Endodermal cell (in vitro differentiated cells): ENCODE data around the gene MUC6. TPM values are rescaled to one million over a fixed set of nuclear protein-coding genes. Genes with fewer than 3 reads are reported as not detected.

ENCODE experiments used
- DNase-seq: peaks from one replicate; pipeline ENCODE4 v3.0.0-alpha.2; 2017
- H3K27ac ChIP-seq: 2 replicates; pipeline ENCODE4 v1.5.1; 2013; ENCODE audit warnings: mild to moderate bottlenecking, low read depth, low read length, moderate library complexity
- H3K27me3 ChIP-seq: 2 replicates; pipeline ENCODE4 v1.6.1; 2013; ENCODE audit warnings: mild to moderate bottlenecking, low read length, moderate library complexity; ENCODE audit not compliant: insufficient read depth, control insufficient read depth, poor library complexity, severe bottlenecking
- H3K36me3 ChIP-seq: 2 replicates; pipeline ENCODE4 v1.7.0; 2013; ENCODE audit warnings: mild to moderate bottlenecking, low read length, moderate library complexity; ENCODE audit not compliant: control insufficient read depth, insufficient read depth
- H3K4me1 ChIP-seq: one replicate; pipeline ENCODE4 v1.7.0; 2013; ENCODE audit warnings: low read length; ENCODE audit not compliant: control insufficient read depth, insufficient read depth
- H3K4me3 ChIP-seq: 2 replicates; pipeline ENCODE4 v1.5.1; 2013; ENCODE audit warnings: mild to moderate bottlenecking, low read length, moderate library complexity
- H3K9ac ChIP-seq: 2 replicates; pipeline ENCODE4 v1.6.1; 2013; ENCODE audit warnings: mild to moderate bottlenecking, low read length, moderate library complexity; ENCODE audit not compliant: poor library complexity, severe bottlenecking; ENCODE audit errors: extremely low read depth
- H3K9me3 ChIP-seq: 2 replicates; pipeline ENCODE4 v1.6.1; 2013; ENCODE audit warnings: mild to moderate bottlenecking, low read length, moderate library complexity; ENCODE audit not compliant: control insufficient read depth
- H3K27ac Mint-ChIP-seq: 2 replicates; pipeline ENCODE4 v1.8.0; 2020; ENCODE audit warnings: mixed read lengths
- H3K27me3 Mint-ChIP-seq: 2 replicates; pipeline ENCODE4 v1.8.0; 2021; ENCODE audit warnings: mild to moderate bottlenecking, mixed read lengths; ENCODE audit not compliant: insufficient read depth
- H3K36me3 Mint-ChIP-seq: 2 replicates; pipeline ENCODE4 v1.8.0; 2020; ENCODE audit warnings: low read depth, mixed read lengths
- H3K4me1 Mint-ChIP-seq: 2 replicates; pipeline ENCODE4 v1.8.0; 2020; ENCODE audit warnings: mixed read lengths
- H3K4me3 Mint-ChIP-seq: 2 replicates; pipeline ENCODE4 v1.8.0; 2020; ENCODE audit warnings: mild to moderate bottlenecking, moderate library complexity, mixed read lengths
- H3K9me3 Mint-ChIP-seq: 2 replicates; pipeline ENCODE4 v1.8.0; 2020; ENCODE audit warnings: mild to moderate bottlenecking, mixed read lengths
- WGBS, 2 experiments: methylation state at CpG; one replicate each; pipeline versions ENCODE4 v1.1.5 to v1.1.7; 2013; ENCODE audit warnings: missing lambda C conversion rate in 2 of 2, mixed read lengths in 1 of 2; ENCODE audit not compliant: insufficient coverage in 1 of 2, insufficient read length in 1 of 2; 5-methylcytosine and 5-hydroxymethylcytosine counted together
- total RNA-seq, 2 donors: library from RNA; stranded (reverse); fragmentation: NEBNext Ultra II Directional in 1 of 2; extraction: Animal tissue kit (Norgen Biotek cat#: 25700) in 1 of 2; gene quantifications; 2 replicates in 1 of 2; 3 replicates in 1 of 2; pipeline ENCODE4 v1.2.1, GENCODE V29; 2021
- TF ChIP-seq, protein P1 (sequence below): fragments of 200-600 bp; sonication (generic); conservative IDR thresholded peaks from 2 replicates; pipeline ENCODE4 v1.5.0; 2021; ENCODE audit warnings: antibody characterized with exemption, mild to moderate bottlenecking

MUC6 gene
- total RNA-seq, 2 donors from 2014 or later = 0.26 to 0.40 TPM

DNA sequence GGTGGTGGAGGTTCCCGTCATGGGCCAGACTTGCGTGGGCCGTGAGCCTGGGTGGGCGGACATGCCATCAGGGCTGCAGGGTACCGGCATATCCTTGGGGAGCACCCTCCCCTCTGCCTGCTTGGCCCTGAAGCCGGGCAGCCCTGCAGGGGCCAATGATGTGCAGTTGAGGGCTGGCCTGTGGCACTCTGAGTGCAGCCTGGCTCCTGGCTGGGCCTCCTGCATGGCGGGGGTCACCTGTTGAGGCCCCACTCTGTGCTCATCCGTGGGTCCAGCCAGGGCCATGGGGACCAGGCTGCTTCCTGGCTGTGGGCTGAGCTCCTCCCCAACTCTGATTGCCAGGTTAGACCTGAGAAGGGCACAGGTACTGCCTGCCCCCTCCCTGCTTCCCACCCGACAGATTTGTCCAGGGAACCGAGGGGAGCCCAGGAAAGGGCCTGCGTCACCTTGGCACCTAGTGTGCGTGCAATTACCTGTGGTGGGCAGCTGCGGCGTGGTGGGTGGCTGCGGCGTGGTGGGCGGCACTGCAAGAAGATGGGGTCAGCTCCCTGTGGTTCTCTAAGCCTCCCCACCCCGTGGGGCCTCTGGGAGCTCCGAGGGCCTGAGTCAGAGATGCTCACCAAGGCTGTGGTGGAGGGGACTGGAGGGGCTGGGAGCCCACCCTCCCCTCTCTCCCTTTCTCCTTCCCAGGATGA, 16.2 kb downstream of the MUC6 start:
- no peaks in the 10 kb centered on the region for H3K27me3 ChIP-seq
- H3K4me3 ChIP-seq = no peak overlapping the region
- Mint-ChIP-seq H3K4me1 (no peaks in the 10 kb centered on the region), H3K27ac (no peak overlapping the region), H3K4me3 (no peak overlapping the region), H3K36me3 (peaks cover 14% of the 10 kb centered on the region), H3K27me3 (no peaks in the 10 kb centered on the region), H3K9me3 (peaks cover 15% of the 10 kb centered on the region)
- TF ChIP-seq, protein P1, sequence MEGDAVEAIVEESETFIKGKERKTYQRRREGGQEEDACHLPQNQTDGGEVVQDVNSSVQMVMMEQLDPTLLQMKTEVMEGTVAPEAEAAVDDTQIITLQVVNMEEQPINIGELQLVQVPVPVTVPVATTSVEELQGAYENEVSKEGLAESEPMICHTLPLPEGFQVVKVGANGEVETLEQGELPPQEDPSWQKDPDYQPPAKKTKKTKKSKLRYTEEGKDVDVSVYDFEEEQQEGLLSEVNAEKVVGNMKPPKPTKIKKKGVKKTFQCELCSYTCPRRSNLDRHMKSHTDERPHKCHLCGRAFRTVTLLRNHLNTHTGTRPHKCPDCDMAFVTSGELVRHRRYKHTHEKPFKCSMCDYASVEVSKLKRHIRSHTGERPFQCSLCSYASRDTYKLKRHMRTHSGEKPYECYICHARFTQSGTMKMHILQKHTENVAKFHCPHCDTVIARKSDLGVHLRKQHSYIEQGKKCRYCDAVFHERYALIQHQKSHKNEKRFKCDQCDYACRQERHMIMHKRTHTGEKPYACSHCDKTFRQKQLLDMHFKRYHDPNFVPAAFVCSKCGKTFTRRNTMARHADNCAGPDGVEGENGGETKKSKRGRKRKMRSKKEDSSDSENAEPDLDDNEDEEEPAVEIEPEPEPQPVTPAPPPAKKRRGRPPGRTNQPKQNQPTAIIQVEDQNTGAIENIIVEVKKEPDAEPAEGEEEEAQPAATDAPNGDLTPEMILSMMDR = no peak
- H3K9ac ChIP-seq = no peak overlapping the region
- H3K27ac ChIP-seq = no peak overlapping the region
- 89 to 90% methylated on average over 15 to 19 of the region's 19 CpGs for WGBS, 2 experiments
- H3K36me3 ChIP-seq = no peaks in the 10 kb centered on the region
- no peaks in the 10 kb centered on the region for H3K4me1 ChIP-seq
- no peaks in the 10 kb centered on the region for H3K9me3 ChIP-seq
- no peak for DNase-seq

DNA sequence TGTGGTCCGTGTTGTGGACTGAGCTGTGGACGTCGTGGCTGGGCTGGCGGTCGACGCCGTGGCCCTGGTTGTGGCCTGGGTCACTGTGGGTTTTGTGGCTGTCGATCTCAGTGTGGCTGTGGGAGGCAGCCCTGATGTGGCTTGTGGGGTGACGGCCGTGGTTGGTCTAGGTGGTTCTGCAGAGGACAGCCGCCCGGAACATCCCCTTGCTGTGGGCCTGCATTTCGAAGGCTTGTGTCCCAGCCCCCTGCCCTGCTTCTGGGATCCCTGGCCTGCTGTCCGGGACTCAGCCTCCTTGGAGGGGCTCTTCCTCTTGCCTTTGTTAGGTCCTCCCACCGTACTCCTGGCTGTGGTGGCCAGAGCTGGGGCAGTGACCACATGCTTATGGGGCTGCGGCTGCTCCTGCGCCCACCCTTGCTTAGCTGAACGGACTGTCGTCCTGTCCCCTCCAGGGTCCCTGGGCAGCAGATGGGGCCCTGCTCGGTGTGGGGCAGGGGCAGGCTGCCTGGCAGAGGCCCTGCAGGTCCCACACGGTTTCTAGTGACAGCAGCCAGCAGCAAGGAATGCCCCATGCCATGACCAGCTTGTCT, 17.1 kb downstream of the MUC6 start:
- WGBS, 2 experiments = 89 to 98% methylated on average over 8 to 21 of the region's 21 CpGs

DNA sequence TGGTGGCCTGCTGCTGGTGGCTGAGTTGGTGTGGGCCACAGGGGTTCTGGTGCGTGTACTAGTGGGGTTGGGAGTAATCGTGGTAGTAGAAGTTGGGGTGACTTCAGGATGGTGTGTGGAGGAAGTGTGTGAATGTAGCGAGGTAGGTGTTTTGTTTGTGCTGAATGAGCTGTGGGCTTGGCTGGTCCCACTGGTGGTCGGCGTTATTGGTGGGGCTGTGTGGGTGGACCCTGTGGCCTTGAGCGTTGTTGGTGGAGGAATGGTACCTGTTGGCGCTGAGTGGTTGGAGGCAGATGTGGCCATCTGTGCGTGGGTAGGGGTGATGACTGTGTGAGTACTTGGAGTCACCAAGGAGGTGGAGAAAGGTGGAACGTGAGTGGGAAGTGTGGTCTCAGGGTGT, 18.4 kb downstream of the MUC6 start:
- Mint-ChIP-seq H3K36me3 (peaks cover 14% of the 10 kb centered on the region), H3K9me3 (peaks cover 15% of the 10 kb centered on the region), H3K4me3 (no peak overlapping the region), H3K27me3 (no peaks in the 10 kb centered on the region), H3K27ac (no peak overlapping the region), H3K4me1 (no peaks in the 10 kb centered on the region)
- Histone ChIP-seq H3K36me3 (no peaks in the 10 kb centered on the region), H3K9me3 (no peaks in the 10 kb centered on the region), H3K27ac (no peak overlapping the region), H3K27me3 (no peaks in the 10 kb centered on the region), H3K4me3 (no peak overlapping the region), H3K9ac (no peak overlapping the region), H3K4me1 (no peaks in the 10 kb centered on the region)
- no peak for DNase-seq
- 94 to 100% methylated on average over 5 to 9 of the region's 9 CpGs for WGBS, 2 experiments
- TF ChIP-seq, protein P1 = no peak

More for the DNA sequence above, 17.1 kb downstream of the MUC6 start:
- H3K9me3 ChIP-seq = no peaks in the 10 kb centered on the region
- no peak overlapping the region for H3K4me3 ChIP-seq
- H3K4me3 Mint-ChIP-seq = no peak overlapping the region
- H3K36me3 ChIP-seq = no peaks in the 10 kb centered on the region
- H3K27me3 Mint-ChIP-seq = no peaks in the 10 kb centered on the region
- H3K27ac ChIP-seq = no peak overlapping the region
- H3K27me3 ChIP-seq = no peaks in the 10 kb centered on the region
- no peak for DNase-seq
- peaks cover 15% of the 10 kb centered on the region for H3K9me3 Mint-ChIP-seq
- TF ChIP-seq, protein P1 = no peak
- H3K36me3 Mint-ChIP-seq = peaks cover 14% of the 10 kb centered on the region
- H3K9ac ChIP-seq = no peak overlapping the region
- no peak overlapping the region for H3K27ac Mint-ChIP-seq
- no peaks in the 10 kb centered on the region for H3K4me1 Mint-ChIP-seq
- no peaks in the 10 kb centered on the region for H3K4me1 ChIP-seq
